ENCODE results near the gene KLRD1.

The KLRD1 gene

DNA sequence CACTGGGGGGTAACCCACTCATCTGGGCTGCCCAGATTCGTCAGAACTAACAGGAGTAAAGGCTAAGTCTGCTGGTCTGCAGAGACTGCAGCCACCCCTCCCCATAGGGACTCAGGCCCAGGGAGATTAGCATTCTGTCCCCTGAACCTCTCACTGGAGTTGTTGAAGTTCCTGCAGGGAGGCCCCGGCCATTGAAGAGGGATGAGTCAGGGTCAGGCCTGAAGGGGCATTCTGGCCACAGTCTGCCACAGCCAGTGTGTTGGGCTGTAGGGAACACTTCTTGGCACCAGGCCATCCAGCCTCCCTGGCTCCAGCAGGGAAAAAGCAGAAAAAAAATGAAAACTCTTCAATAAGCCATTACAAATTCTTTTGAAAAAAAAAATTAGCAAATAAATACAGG lies 46.8 kb downstream of the KLRD1 start:
- no peaks in the 10 kb centered on the region for H3K27me3 ChIP-seq (ENCODE audit: control insufficient read depth in 1 of 2, insufficient read depth in 1 of 2, low read length in 2 of 2)
- no peak overlapping the region for H2AK5ac ChIP-seq (ENCODE audit: low read length, severe bottlenecking)
- H2BK5ac ChIP-seq (ENCODE audit: low read depth, low read length, poor library complexity, severe bottlenecking): no peak overlapping the region
- DNase-seq: peak; percentile 73
- no peaks in the 10 kb centered on the region for H3K79me1 ChIP-seq (replicated peaks; ENCODE audit: low read length, poor library complexity, severe bottlenecking)
- H3K23ac ChIP-seq (ENCODE audit: low read length in 2 of 2): no peak overlapping the region
- WGBS: 19% methylated on average over 2 of the region's 2 CpGs
- no peak overlapping the region for H3K9ac ChIP-seq (ENCODE audit: low read length)
- peak overlapping the region; percentile 18 for H2AFZ ChIP-seq (ENCODE audit: low read depth, low read length)
- H3K9me3 ChIP-seq (ENCODE audit: control insufficient read depth, low read length): no peaks in the 10 kb centered on the region
- no peaks in the 10 kb centered on the region for H3K36me3 ChIP-seq (ENCODE audit: control insufficient read depth in 1 of 2, insufficient read depth in 2 of 2, low read depth in 1 of 2, low read length in 2 of 2)
- peak overlapping the region; percentile 49 to 71 for H2BK12ac ChIP-seq (ENCODE audit: low read length in 2 of 2)
- no peak overlapping the region for H2BK120ac ChIP-seq (ENCODE audit: low read depth, low read length)
- no peak overlapping the region for H3K4me2 ChIP-seq (ENCODE audit: low read length, poor library complexity, severe bottlenecking)
- no peak overlapping the region for H4K91ac ChIP-seq (ENCODE audit: low read length)
- no peak overlapping the region for H3K4me3 ChIP-seq (ENCODE audit: insufficient read depth in 1 of 2, low read depth in 1 of 2, low read length in 2 of 2)
- H3K14ac ChIP-seq (ENCODE audit: low read length in 2 of 2): peak overlapping the region in 1 of 2 experiments; percentile 15
- H3K4me1 ChIP-seq (ENCODE audit: control insufficient read depth, insufficient read depth, low read depth, low read length): peaks cover 7% of the 10 kb centered on the region
- peak overlapping the region; percentile 70 for H4K8ac ChIP-seq (ENCODE audit: low read length)
- no peak overlapping the region for H3K4ac ChIP-seq (ENCODE audit: low read depth in 1 of 2, low read length in 2 of 2)
- H2BK15ac ChIP-seq (ENCODE audit: low read depth, poor library complexity, severe bottlenecking): no peak overlapping the region
- peak overlapping the region in 1 of 2 experiments; percentile 84 for H3K18ac ChIP-seq (ENCODE audit: low read depth in 1 of 2, low read length in 2 of 2)
- no peak overlapping the region for H3K27ac ChIP-seq (ENCODE audit: low read length, poor library complexity, severe bottlenecking)

DNA sequence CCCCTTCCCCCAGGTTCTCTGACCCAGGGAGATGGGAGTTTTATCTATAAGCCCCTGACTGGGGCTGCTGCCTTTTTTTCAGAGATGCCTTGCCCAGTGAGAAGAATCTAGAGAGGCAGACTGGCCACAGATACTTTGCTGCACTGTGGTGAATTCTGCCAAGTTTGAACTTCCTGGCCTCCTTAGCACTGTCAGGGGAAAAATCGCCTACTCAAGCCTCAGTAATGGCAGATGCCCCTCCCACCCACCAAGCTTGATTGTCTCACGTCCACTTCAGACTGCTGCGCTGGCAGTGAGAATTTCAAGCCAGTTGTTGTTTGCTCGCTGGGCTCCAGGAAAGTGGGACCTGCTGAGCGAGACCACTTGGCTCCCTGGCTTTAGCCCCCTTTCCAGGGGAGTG lies 50.5 kb downstream of the KLRD1 start:
- Histone ChIP-seq H3K4ac (ENCODE audit: low read depth in 1 of 2, low read length in 2 of 2) (no peak overlapping the region), H3K4me3 (ENCODE audit: insufficient read depth in 1 of 2, low read depth in 1 of 2, low read length in 2 of 2) (no peak overlapping the region), H3K79me1 (replicated peaks; ENCODE audit: low read length, poor library complexity, severe bottlenecking) (no peaks in the 10 kb centered on the region), H2AFZ (ENCODE audit: low read depth, low read length) (no peak overlapping the region), H3K9ac (ENCODE audit: low read length) (no peak overlapping the region), H2BK5ac (ENCODE audit: low read depth, low read length, poor library complexity, severe bottlenecking) (no peak overlapping the region), H3K18ac (ENCODE audit: low read depth in 1 of 2, low read length in 2 of 2) (no peak overlapping the region), H3K4me1 (ENCODE audit: control insufficient read depth, insufficient read depth, low read depth, low read length) (peaks cover 10% of the 10 kb centered on the region), H3K14ac (ENCODE audit: low read length in 2 of 2) (no peak overlapping the region), H4K8ac (ENCODE audit: low read length) (no peak overlapping the region), H2BK12ac (ENCODE audit: low read length in 2 of 2) (no peak overlapping the region), H3K9me3 (ENCODE audit: control insufficient read depth, low read length) (no peaks in the 10 kb centered on the region), H3K27ac (ENCODE audit: low read length, poor library complexity, severe bottlenecking) (no peak overlapping the region), H3K23ac (ENCODE audit: low read length in 2 of 2) (no peak overlapping the region), H2BK15ac (ENCODE audit: low read depth, poor library complexity, severe bottlenecking) (no peak overlapping the region), H2AK5ac (ENCODE audit: low read length, severe bottlenecking) (no peak overlapping the region), H2BK120ac (ENCODE audit: low read depth, low read length) (no peak overlapping the region), H3K4me2 (ENCODE audit: low read length, poor library complexity, severe bottlenecking) (no peak overlapping the region), H4K91ac (ENCODE audit: low read length) (no peak overlapping the region), H3K27me3 (ENCODE audit: control insufficient read depth in 1 of 2, insufficient read depth in 1 of 2, low read length in 2 of 2) (no peaks in the 10 kb centered on the region), H3K36me3 (ENCODE audit: control insufficient read depth in 1 of 2, insufficient read depth in 2 of 2, low read depth in 1 of 2, low read length in 2 of 2) (no peaks in the 10 kb centered on the region)
- WGBS: 75% methylated on average over 5 of the region's 5 CpGs
- DNase-seq: no peak

DNA sequence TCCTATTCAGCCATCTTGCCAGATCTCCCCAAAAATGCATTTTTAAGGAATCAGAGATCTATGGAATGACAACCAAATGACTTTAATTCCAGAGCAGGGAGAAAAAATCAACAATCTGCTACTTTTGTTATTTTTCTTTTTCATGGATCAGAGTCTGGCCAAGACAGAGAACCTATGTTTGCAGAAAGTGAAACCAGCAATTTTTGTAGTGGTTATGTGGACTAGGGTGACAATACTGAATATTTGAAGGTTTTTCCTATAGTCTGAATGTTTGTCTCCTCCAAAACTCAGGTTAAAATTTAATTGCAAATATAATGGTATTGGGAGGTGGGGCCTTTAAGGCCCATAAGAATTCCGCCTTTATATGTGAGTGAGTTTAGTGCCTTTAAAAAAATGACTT lies 51.3 kb downstream of the KLRD1 start:
- H3K23ac ChIP-seq (ENCODE audit: low read length in 2 of 2): no peak overlapping the region
- H4K91ac ChIP-seq (ENCODE audit: low read length): no peak overlapping the region
- no peak overlapping the region for H3K27ac ChIP-seq (ENCODE audit: low read length, poor library complexity, severe bottlenecking)
- H3K18ac ChIP-seq (ENCODE audit: low read depth in 1 of 2, low read length in 2 of 2): no peak overlapping the region
- H2BK15ac ChIP-seq (ENCODE audit: low read depth, poor library complexity, severe bottlenecking): no peak overlapping the region
- DNase-seq: no peak
- H2AFZ ChIP-seq (ENCODE audit: low read depth, low read length): no peak overlapping the region
- no peaks in the 10 kb centered on the region for H3K79me1 ChIP-seq (replicated peaks; ENCODE audit: low read length, poor library complexity, severe bottlenecking)
- peaks cover 13% of the 10 kb centered on the region for H3K4me1 ChIP-seq (ENCODE audit: control insufficient read depth, insufficient read depth, low read depth, low read length)
- no peak overlapping the region for H3K14ac ChIP-seq (ENCODE audit: low read length in 2 of 2)
- H2AK5ac ChIP-seq (ENCODE audit: low read length, severe bottlenecking): no peak overlapping the region
- H3K4me3 ChIP-seq (ENCODE audit: insufficient read depth in 1 of 2, low read depth in 1 of 2, low read length in 2 of 2): no peak overlapping the region
- H3K36me3 ChIP-seq (ENCODE audit: control insufficient read depth in 1 of 2, insufficient read depth in 2 of 2, low read depth in 1 of 2, low read length in 2 of 2): no peaks in the 10 kb centered on the region
- no peaks in the 10 kb centered on the region for H3K9me3 ChIP-seq (ENCODE audit: control insufficient read depth, low read length)
- no peaks in the 10 kb centered on the region for H3K27me3 ChIP-seq (ENCODE audit: control insufficient read depth in 1 of 2, insufficient read depth in 1 of 2, low read length in 2 of 2)
- no peak overlapping the region for H2BK12ac ChIP-seq (ENCODE audit: low read length in 2 of 2)
- peak overlapping the region; percentile 0 for H4K8ac ChIP-seq (ENCODE audit: low read length)
- no peak overlapping the region for H2BK120ac ChIP-seq (ENCODE audit: low read depth, low read length)
- H3K9ac ChIP-seq (ENCODE audit: low read length): no peak overlapping the region
- H3K4me2 ChIP-seq (ENCODE audit: low read length, poor library complexity, severe bottlenecking): no peak overlapping the region
- WGBS: 100% methylated on average over 1 of the region's 1 CpG
- no peak overlapping the region for H2BK5ac ChIP-seq (ENCODE audit: low read depth, low read length, poor library complexity, severe bottlenecking)
- no peak overlapping the region for H3K4ac ChIP-seq (ENCODE audit: low read depth in 1 of 2, low read length in 2 of 2)

DNA sequence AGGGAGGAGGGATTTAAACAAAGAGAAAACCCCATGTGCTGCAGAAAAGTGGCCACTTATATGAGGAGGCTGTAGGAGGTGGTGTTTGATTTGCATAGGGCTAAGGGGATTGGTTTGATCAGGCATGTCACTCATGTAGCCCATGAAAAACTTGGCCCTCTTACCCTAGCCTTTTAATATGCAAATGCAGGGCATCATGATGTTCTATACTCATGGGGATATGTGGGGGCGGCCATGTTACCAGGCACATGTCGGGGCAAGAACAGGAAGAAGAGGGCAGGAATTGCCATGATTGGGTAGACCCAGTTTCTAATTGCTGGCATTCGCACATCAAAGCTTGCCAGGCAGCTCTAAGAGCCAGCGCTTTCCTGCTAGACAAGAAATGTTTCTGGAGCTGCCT lies 53.4 kb downstream of the KLRD1 start:
- no peak overlapping the region for H3K18ac ChIP-seq (ENCODE audit: low read depth in 1 of 2, low read length in 2 of 2)
- H3K9ac ChIP-seq (ENCODE audit: low read length): no peak overlapping the region
- no peak overlapping the region for H2BK5ac ChIP-seq (ENCODE audit: low read depth, low read length, poor library complexity, severe bottlenecking)
- H3K14ac ChIP-seq (ENCODE audit: low read length in 2 of 2): no peak overlapping the region
- H3K4me3 ChIP-seq (ENCODE audit: insufficient read depth in 1 of 2, low read depth in 1 of 2, low read length in 2 of 2): no peak overlapping the region
- no peaks in the 10 kb centered on the region for H3K9me3 ChIP-seq (ENCODE audit: control insufficient read depth, low read length)
- peak overlapping the region in 1 of 2 experiments; percentile 14 for H2BK12ac ChIP-seq (ENCODE audit: low read length in 2 of 2)
- H2AFZ ChIP-seq (ENCODE audit: low read depth, low read length): no peak overlapping the region
- H3K4ac ChIP-seq (ENCODE audit: low read depth in 1 of 2, low read length in 2 of 2): peak overlapping the region in 1 of 2 experiments; percentile 30
- 88% methylated on average over 4 of the region's 4 CpGs for WGBS
- peak overlapping the region; percentile 20 for H2AK5ac ChIP-seq (ENCODE audit: low read length, severe bottlenecking)
- no peak overlapping the region for H3K4me2 ChIP-seq (ENCODE audit: low read length, poor library complexity, severe bottlenecking)
- H2BK15ac ChIP-seq (ENCODE audit: low read depth, poor library complexity, severe bottlenecking): no peak overlapping the region
- no peak overlapping the region for H4K91ac ChIP-seq (ENCODE audit: low read length)
- H3K36me3 ChIP-seq (ENCODE audit: control insufficient read depth in 1 of 2, insufficient read depth in 2 of 2, low read depth in 1 of 2, low read length in 2 of 2): no peaks in the 10 kb centered on the region
- no peaks in the 10 kb centered on the region for H3K27me3 ChIP-seq (ENCODE audit: control insufficient read depth in 1 of 2, insufficient read depth in 1 of 2, low read length in 2 of 2)
- peak overlapping the region; percentile 49 for H3K27ac ChIP-seq (ENCODE audit: low read length, poor library complexity, severe bottlenecking)
- H3K4me1 ChIP-seq (ENCODE audit: control insufficient read depth, insufficient read depth, low read depth, low read length): peaks cover 6% of the 10 kb centered on the region
- no peaks in the 10 kb centered on the region for H3K79me1 ChIP-seq (replicated peaks; ENCODE audit: low read length, poor library complexity, severe bottlenecking)
- no peak overlapping the region for H3K23ac ChIP-seq (ENCODE audit: low read length in 2 of 2)
- H4K8ac ChIP-seq (ENCODE audit: low read length): no peak overlapping the region
- H2BK120ac ChIP-seq (ENCODE audit: low read depth, low read length): peak overlapping the region; percentile 21
- peak; percentile 9 for DNase-seq

Measured in mesenchymal stem cell (in vitro differentiated cells and primary cell).